HG03521 (cell line): ENCODE data around the gene CLCA1.

Experiments
- ATAC-seq: cut with Tn5 transposase; IDR thresholded peaks from one replicate; pipeline ENCODE4 v1.9.1; 2021; ENCODE audit warnings: mild to moderate bottlenecking, moderate library complexity; ENCODE audit not compliant: unreplicated experiment

The CLCA1 gene

DNA sequence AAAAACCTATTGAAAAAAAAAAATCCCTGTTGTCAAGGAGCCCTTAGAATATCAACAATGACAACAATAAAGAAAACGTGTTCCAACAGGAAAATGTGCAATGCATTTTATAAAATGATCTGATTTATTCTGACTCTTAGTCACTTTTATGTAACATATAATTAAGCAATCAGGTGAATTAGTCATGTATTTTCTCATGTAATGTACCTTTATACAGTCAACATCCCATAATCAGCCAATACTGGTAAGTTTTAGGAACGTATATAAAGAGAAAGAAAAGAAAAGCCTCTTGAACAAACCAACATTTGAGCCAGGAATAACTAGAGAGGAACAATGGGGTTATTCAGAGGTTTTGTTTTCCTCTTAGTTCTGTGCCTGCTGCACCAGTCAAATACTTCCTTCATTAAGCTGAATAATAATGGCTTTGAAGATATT, 78.1 kb downstream of the CLCA1 start, which contains the start of gene CLCA4:
CLCA4 (plus strand) TSS at position 292 of the 435 bp plus-strand sequence; CDS start at position 334, 42 bp downstream.
- no peak for ATAC-seq

DNA sequence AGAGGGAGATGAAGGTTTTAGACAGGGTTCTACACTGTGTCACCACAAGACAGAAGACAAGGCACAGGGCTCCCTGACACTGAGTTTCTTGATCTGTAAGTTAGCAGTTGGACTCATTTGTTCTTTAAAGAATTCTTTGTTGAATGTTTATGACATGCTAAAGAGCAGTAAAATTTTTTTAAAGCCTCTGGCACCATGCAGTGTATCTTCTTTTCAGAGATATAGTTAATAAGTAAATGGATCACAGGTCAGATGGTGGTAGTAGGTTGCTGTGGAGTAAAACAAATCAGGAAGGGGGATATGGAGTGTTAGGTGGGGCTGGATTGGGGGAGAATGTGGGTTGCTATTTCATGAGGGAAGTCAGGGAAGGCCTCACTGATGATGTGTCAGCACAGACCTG, 80.1 kb downstream of the CLCA1 start:
- no peak for ATAC-seq
